ENCODE data around the gene SDK2.

The SDK2 gene, protein sequence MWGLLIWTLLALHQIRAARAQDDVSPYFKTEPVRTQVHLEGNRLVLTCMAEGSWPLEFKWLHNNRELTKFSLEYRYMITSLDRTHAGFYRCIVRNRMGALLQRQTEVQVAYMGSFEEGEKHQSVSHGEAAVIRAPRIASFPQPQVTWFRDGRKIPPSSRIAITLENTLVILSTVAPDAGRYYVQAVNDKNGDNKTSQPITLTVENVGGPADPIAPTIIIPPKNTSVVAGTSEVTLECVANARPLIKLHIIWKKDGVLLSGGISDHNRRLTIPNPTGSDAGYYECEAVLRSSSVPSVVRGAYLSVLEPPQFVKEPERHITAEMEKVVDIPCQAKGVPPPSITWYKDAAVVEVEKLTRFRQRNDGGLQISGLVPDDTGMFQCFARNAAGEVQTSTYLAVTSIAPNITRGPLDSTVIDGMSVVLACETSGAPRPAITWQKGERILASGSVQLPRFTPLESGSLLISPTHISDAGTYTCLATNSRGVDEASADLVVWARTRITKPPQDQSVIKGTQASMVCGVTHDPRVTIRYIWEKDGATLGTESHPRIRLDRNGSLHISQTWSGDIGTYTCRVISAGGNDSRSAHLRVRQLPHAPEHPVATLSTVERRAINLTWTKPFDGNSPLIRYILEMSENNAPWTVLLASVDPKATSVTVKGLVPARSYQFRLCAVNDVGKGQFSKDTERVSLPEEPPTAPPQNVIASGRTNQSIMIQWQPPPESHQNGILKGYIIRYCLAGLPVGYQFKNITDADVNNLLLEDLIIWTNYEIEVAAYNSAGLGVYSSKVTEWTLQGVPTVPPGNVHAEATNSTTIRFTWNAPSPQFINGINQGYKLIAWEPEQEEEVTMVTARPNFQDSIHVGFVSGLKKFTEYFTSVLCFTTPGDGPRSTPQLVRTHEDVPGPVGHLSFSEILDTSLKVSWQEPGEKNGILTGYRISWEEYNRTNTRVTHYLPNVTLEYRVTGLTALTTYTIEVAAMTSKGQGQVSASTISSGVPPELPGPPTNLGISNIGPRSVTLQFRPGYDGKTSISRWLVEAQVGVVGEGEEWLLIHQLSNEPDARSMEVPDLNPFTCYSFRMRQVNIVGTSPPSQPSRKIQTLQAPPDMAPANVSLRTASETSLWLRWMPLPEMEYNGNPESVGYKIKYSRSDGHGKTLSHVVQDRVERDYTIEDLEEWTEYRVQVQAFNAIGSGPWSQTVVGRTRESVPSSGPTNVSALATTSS (N-terminal part only)

DNA sequence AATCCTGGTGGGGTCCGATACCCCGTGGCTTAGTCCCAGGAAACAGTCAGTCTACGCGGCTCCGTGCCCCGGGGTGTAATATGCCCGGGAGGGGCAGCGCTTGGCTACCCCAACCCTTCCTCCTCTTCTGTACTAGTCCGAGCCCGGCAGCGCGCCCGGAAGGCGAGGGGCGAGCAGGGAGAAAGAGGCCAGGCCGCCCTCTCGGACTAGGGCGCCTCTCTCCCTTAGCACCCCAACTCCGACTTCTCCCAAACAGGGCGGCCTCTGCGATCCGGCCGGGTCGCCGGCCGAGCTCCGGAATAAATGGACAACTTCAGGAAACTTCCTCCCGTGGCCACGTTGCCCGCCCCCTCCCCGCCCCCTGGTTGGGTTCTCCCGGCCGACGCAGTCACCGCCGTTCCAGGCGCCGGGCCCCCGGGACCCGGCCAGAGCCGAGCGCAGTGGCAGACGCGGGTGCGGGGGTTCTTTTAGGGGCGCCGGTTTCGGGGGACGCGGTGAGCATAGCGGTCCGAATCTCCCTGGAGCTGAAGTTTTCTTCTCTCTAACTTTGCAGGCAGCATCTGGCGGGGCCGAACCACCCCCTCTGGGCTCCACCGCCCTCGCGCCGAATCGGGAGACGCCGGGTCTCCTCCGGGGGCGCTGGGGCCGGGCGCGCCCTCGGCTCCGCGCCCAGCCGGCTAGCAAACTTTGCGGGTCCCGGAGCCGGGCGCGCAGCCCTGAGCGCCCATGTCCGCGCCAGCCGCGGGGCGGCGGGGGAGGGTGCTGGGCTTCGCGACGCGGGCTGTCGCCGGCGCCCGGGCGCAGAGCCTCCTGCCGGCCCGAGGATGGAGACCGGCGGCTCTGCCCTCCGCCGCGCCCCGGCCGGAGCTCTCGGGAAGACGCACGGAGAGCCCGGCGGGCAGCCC lies at the start of gene SDK2:
TSS of gene SDK2 (minus strand) at position 301 of the 905 bp plus-strand sequence. CDS start 357 bp downstream, outside the sequence.
- no peak for DNase-seq

DNA sequence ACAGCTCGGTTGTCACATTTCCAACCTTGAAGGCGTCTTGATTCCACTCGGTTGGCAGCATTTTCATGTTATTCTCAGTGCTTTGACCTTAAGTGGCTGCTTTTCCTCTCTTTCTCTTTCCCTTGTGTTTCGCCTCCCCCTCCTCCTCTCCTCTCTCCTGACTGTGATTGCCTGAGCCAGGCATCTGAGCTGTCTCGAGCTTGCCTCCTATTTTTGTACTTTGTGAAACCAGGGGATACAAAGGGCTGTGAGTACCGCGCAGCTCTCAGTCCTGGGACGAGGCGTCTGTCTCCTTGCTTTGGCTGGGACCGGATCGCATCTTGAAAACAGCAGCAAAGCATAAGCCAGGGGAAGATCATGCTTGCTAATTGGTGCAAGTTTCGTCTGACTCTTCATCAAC lies 48.8 kb upstream of the SDK2 start:
- no peak for DNase-seq

DNA sequence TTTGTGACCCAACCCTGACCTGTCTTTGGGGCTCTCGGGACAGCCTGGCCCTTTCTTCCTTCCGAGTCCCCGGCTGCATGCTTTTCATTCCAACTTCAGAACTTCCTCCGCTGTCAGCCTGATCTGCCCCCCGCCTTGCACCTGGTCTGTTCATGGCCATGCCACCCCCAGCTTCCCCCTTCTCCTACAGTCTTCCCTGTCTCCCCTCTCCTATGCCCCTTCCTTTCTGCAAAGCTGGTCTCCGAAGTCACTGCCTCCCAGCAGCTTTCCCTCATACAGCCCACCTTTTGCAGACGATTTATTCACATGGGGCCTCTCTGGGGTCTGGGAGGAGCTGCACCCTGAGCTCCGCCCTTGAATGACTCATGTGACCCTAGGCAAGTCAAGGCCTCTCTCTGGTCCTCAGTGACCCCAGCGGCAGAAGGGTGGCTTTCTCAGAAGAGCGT lies 47.1 kb upstream of the SDK2 start:
- no peak for DNase-seq

DNA sequence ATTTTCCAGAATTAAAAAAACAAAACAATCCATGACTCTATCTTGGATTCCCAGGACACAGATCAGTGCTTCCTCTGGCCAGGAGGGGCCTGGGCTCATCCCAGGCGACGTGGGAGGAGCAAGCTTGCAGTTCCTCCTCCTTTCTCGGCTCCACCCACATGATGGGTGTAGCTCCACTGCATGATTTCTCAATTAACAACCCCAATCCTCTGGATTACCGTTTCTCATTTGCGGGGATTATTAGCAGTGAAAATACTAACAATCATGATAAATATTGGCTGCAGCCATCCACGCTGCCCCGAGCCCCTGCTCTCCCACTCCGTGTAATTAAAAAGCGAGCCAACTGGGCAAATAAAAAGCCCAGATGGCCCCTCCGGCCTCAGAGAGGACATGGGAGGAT lies 46.4 kb upstream of the SDK2 start:
- no peak for DNase-seq

DNA sequence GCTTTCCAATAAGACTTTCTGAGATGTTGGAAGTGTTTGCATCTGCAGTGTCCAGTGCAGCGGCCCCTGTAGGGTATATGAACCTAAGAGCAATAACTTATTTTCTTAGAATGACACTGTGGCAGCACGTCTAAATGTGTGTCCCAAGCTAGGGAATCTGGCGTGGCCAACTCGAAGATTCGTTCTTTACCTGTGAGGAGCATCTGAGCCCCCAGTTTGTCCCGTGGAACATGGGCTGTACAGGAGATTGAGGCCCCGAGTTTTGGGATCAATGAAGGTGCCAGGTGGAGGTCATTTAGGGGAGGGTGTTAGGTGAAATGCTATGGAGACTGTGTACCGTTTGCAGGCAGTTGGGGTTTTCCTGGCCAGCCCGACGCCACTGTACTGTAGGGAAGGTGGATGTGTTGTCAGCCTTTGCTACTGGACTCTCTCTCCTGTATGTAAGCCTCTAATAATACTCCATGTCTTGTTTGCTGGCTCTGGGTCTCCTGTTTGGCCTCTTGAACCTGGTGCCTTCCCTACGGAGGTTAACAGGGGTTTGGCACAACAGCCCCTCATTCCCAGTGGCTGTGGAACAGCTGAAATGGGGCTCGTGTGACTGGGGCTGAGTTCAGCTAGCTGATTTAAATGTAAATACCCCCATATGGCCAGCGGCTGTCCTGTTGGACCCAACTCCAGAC lies 45.5 kb upstream of the SDK2 start:
- no peak for DNase-seq

DNA sequence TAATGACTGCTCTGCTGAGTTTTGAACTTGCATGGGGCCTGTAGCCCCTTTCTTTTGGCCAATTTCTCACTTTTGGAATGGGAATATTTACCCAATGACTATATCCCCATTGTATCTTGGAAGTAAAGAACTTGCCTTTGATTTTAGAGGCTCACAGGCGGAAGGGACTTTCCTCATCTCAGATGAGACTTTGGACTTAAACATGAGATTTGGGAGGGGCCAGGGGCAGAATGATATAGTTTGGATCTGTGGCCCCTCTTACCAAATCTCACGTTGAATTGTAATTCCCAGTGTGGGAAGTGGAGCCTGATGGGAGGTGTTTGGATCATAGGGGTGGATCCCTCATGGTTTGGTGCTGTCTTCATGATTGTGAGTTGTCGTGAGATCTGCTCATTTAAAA lies 42.7 kb upstream of the SDK2 start:
- DNase-seq = no peak

DNA sequence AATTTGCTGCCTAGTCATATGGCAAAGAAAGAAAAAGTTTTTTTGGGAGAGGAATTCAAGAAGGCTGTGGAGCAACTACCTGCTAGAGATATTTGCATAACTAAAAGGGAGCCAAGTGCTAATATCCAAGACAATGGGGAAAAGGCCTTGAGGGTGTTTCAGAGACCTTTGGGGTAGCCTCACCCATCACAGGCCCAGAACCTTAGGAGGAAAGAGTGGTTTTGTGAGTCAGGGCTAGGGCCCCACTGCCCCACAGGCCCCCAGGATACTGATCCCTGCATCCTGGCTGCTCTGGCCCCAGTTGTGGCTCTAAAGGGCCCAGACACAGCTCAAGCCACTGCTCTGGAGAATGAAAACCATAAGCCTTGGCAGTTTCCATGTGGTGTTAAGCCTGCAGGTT lies 41.9 kb upstream of the SDK2 start:
- DNase-seq = no peak

DNA sequence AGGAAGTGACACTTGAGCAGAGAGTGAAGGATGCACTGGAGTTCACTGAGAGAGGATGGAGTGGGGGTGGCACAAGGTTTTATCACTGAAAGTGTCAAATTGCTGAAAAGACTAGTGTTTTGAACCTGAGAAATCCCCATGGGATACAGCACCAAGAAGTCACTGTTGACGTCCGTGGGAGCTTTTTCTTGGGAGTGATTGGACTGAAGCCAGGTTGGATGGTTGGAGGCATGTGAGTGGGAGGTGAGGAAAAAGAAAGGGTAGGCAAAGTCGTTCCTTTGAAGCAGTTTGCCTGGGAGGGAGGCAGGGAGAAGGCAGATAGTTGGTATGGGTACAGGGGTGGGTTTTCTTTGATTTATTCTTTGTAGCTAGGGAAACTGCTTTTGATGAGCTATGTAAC lies 39.9 kb upstream of the SDK2 start:
- DNase-seq = no peak

DNA sequence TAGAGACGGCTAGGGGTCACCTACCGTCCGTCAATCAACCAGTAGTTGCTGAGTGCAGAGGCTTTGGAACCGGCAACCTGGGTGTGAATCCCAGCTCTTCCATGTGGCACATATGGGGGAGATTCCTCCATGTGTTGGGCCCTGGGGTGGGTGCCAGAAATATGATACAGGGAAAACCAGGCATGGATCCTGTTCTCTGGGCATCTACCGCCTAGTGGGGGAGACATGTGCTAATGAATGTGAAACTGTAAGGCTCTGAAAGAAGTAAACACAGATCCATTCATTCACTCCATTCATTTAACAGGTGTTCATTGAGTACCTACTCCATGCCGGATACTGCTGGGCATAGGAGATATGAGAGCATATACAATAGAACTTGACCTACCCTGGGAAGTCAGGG lies 39.5 kb upstream of the SDK2 start:
- DNase-seq = peak; percentile 13

DNA sequence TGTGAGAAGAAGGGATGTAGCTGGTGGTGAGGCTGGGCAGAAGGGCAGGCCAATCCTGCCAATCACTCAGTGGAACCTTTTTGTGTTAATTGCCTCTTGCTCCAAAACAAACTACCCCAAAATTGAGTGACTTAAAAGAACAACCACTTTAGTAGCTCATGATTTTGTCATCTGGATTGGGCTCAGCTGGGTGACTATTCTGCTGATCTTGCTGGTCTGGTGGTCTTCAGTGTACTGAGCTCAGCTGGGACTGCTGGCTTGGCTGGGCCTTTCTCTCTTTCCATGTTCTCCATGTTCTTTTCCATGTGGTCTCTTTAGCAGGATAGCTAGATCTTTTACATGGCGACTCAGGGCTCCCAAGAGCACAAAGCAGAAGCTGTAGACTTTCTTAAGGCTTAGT lies 37.7 kb upstream of the SDK2 start:
- no peak for DNase-seq

DNA sequence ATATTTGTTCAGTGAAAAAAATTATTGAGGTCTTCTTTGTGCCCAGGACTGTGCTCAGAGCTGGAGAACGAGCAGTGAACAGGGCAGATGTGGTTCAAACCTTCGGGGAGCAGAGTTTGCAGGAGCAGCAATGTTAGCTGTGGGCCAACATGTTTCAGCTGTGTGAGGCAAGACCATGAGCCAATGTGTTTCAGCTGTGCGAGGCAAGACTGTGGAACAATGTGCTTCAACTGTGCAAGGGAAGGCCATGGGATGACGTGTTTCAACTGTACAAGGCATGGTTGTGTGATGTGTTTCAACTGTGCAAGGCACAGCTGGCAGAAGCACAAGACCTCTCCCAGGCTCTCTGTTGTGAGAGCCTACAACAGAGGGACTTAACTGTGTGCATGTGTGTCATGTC lies 35.2 kb upstream of the SDK2 start:
- DNase-seq = no peak

DNA sequence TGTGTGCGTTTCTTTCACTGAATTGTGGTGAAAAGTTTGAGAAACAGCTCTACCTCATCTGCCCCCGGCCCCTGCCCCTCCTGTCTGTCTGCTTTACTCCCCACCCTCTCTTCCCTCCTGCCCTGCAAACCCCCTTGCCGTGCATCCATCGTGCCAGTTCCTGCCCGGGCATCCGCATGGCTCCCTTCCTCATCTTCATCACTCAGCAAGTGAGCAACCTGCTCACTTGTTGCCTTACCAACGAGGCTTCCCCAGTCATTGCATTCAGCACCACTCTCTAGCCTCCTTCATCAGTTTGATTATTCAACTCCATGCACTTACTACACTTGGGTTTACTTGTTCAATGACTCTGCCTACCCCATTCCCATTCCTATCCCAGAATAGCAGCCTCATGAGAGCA lies 34.8 kb upstream of the SDK2 start:
- DNase-seq = no peak

DNA sequence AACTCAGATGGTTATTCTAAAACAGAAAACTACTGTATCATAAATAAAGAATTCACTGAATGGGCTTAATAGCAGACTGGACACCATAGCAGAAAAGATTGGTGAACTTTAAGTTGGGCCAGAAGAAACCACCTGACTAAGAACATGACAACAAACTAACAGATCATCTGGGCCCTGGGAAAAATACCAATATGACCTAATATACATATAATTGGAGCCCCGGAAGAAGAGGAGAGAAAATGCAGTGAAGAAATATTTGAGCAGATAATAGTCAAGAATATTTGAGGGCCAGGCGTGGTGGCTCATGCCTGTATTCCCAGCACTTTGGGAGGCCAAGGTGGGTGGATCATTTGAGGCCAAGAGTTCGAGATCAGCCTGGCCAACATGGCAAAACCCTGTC lies 25.5 kb upstream of the SDK2 start:
- DNase-seq = no peak

DNA sequence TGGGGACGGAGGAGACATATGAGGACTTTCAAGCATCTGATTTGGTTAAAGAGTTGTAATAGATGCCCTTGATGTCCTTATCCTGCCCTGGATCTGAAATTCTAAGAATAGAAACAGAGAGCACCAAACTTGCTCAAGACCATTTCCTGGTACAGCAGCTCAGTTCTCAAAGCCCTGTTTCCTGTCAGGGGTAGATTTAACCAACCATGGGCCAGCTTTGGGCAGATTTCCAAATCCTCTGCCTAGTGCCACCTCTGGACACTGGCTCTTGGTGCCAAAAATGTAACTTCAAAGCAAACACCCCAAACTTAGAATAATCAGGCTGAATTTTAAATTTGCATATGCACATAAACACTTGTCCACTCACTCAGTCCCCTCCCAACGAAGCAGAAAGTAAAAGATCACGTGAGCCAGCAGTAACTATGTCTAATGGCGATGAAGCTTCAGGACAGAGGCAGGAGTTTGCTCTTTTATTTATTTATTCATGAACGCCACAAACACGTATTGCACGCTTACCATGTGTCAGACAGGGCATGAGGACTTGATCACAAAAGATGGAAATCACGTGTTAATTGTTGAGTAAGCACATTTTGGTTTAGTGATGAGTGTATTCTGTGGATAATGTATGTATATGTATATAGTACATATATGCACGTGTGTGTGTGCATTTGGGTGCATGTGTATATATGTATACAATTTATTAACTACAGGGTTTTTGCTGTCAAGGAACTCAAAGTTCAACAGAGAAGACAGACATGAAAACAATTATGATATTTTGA lies 23.1 kb upstream of the SDK2 start:
- no peak for DNase-seq

DNA sequence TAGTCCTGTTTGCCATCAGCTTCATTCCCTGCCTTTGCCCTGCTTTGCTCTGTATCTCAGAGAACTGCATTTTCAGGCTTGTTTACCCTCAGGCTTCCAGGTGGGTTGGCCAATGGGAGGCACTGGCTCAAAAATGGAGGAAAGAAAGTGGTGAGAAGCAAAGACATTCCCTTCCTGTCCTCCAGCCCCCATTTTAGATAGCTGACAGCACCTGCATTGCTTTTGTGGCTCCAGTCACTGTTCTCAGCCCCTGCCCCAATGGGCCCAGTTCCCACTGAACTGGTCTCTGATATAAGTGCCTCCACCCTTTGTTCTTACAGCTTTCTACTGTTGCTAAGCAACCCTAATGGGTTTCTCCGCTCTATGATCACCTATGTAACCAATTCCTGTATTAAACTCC lies 19.4 kb upstream of the SDK2 start:
- no peak for DNase-seq

DNA sequence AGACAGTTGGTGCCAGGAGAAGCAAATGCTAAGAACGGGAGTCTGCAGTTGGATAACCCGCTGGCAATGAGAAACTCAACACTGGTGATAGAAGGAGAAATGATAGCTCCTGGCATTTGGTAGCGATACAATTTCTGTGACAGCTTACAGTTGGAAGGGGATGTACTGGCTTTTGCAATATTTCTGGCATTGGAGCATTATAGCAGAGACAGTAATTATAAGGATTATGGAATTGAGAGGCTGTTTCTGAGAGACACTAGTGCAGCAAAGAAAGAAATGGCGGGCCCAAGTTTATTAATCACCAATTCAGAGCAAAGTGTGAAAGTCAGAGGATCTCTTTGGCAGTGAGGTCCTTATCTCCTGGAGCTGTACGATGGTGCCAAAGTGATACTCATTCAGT lies 16.1 kb upstream of the SDK2 start:
- DNase-seq = no peak

DNA sequence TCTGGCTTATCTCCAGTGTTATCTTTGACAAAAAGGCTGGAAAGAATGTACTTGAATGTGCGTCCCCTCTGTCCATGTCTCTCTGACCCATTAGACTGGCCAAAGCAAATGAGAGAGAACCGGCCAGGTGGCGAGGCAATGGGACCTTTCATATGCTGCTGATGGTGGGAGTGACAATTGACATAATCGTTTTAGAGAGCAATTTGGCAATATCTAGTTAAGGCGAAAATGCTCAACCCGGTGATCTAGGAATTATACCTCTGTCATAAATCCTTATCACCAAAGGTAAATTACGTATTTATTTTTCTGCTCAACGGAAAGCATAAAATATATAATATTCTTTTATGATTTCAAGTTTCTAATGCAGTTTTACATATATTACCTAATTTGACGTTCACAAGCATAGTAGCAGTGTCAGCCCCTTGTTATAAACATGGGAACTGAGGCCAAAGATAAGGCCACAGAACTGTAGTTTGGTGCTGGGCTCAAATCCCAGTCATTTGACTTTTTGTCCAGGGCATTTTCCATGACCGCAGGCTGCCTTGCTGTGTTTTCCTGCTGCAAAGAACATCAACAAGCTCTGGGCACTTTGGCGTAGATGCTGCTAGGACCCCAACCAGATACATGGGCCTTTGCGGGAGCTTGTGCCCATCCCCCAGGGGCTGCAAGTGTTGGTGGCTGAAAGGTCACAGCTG lies 14.7 kb upstream of the SDK2 start:
- DNase-seq = no peak

DNA sequence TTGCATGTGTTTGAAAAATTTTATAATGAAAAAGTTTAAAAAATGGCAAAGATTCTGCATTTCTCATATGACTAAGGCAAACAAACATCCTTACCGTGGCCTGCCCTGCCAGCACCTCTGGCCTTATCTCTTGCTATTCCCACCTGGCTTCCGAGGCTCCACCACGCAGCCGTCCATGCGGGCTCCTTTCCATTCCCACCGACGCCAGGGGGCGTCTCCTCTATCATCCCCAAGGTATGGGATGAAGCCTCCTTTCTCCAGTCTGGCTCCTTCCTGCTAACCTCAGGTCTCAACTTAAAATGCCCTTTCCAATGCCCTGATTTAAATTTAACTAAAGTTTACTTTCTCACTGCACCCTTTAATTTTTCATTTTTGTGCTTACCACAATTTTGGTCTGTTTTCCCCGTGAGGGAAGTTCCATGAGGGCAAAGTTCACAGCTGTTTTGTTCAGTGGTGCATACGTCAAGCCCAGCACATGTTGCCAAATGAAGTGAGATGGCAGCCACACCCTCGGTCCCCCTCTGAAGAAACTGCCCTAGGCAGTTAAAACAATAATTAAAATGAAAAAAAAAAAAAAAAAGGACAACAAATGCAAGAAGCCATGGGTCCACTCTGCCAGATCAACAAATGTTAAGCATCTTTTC lies 13.3 kb upstream of the SDK2 start:
- DNase-seq = no peak

DNA sequence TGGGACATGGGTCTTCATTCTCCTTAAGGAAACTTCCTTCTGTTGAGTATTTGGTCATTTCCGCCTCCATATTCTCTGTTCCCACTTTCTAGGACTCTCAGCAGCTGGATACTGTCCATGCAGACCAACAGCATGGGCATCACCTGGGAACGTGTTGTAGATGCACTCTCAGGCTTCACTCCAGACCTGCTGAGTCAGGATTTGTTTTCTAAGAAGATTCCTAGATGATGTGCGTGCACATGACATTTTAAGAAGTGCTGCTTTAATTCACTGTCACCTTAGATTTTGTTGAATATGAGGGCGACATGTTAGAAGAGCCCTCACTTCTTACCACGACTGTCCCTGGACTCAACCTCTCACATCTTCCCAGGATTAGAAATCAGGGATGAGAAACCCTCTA lies 10.0 kb upstream of the SDK2 start:
- DNase-seq = no peak

DNA sequence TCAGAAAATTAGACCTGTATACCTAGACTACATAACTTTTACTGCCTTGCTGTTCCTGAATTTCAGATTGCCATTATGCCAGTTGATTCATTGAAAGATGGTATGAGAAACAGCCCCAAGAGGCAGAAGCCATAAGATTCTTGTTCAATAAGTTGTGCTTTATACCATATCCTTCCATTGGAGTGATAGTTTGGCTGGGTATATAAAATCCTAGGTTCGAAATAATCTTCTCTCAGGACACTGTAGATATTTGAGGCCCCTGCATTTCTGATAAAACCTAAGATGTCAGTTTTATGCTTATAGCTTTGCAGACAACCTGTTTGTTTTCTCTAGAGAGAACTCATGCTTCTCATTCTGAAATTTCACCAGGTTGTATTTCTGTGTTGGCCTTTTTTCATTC lies 9.6 kb upstream of the SDK2 start:
- no peak for DNase-seq

Measured in DMS153 (cell line).